Sigmoid colon (tissue), 4 donors: ENCODE measurements around the gene GRM4.

Experiments used
- CTCF ChIP-seq, 4 experiments: fragments of 450-650 bp in 3 of 4; fragments of 200-600 bp in 1 of 4; IDR thresholded peaks; one replicate each; pipeline ENCODE4 v1.5.1; 2016 to 2019; ENCODE audit warnings: antibody characterized with exemption in 4 of 4, mild to moderate bottlenecking in 3 of 4, moderate library complexity in 2 of 4
- EP300 ChIP-seq, 4 donors: sonication (generic); formaldehyde crosslinking; IDR thresholded peaks; one replicate each; pipeline ENCODE4 v1.6.1; 2017; ENCODE audit warnings: antibody characterized with exemption in 4 of 4
- POLR2A ChIP-seq, 2 donors: fragments of 450-650 bp; IDR thresholded peaks; one replicate each; pipeline ENCODE4 v1.6.1; 2016; ENCODE audit warnings: antibody characterized with exemption in 2 of 2, mild to moderate bottlenecking in 2 of 2, moderate library complexity in 2 of 2
- POLR2AphosphoS5 ChIP-seq, 4 donors: sonication (generic); formaldehyde crosslinking; IDR thresholded peaks; one replicate each; pipeline ENCODE4 v1.6.1; 2017; ENCODE audit warnings: antibody characterized with exemption in 4 of 4

- TF ChIP-seq CTCF (IDR thresholded peaks at IDR 0.05) (no peak), POLR2AphosphoS5 (IDR thresholded peaks at IDR 0.05) (no peak), POLR2A (IDR thresholded peaks at IDR 0.05) (no peak), EP300 (IDR thresholded peaks at IDR 0.05) (no peak)
Observed at GRCh38 chr6:33993653-33994471, 152.0 kb downstream of the GRM4 start.
